ENCODE data around the gene ARHGAP18.
"Not testable (repeated sequence)": the region's sequence is repeated elsewhere in the genome, so short reads cannot be mapped to it uniquely, and the experiment has no call there.

Gene ARHGAP18

DNA sequence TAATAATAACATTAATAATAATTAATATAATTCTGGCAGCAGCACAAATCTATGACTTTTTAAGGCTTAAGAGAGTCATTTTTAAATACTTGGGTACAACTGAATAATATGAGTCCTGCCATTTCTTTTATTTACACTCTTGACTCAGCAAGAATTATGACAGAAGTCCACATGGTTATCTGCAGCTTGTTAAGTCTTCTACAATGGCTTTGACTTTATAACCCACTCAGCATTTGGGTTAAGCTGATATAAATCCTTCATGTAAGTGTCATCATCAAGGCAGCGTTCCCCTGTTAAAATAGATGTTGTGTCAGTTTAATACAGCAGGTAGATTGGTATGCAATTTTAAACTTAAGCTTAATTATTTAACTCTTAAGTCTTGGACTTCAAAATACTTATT is 131.7 kb downstream of the ARHGAP18 start:
- DNase-seq (ENCODE audit: low spot score): no peak

DNA sequence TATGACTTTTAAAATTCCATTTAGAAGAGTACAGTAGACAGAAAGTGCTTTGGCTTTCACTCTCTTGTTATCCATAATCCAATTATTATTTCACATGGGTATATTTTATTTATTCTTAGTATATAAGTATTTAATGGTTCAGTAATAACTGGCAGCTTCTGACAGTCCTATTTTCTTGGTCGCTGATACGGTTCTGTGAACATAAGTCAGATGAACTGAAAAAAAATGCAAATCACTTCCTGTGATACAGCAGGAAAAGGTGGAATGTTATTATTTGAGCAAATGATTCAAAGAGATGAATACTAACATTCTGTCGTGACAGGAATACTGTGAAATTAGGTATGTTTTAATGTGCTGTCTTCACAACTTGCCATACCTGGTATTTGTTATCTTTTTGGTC is 132.3 kb downstream of the ARHGAP18 start:
- no peak for DNase-seq (ENCODE audit: low spot score)

DNA sequence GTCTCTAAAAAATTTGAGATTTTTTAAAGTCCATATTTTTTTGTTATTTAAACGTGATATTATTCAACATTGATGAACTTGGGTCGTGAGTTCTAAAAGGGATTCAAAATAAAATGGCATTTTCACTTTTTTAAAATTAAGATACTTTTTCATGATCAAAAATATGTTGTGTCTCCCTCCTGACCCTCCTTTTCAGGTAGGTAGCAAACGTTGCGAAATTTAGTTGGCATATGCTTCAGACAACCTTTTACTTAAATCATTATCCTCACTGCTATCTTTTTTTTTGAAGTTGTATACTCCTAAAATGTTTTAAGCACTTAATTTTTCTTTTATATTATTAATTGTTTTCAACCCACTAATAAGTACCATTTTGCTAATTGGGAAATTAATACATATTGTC is 133.5 kb downstream of the ARHGAP18 start:
- no peak for DNase-seq (ENCODE audit: low spot score)

DNA sequence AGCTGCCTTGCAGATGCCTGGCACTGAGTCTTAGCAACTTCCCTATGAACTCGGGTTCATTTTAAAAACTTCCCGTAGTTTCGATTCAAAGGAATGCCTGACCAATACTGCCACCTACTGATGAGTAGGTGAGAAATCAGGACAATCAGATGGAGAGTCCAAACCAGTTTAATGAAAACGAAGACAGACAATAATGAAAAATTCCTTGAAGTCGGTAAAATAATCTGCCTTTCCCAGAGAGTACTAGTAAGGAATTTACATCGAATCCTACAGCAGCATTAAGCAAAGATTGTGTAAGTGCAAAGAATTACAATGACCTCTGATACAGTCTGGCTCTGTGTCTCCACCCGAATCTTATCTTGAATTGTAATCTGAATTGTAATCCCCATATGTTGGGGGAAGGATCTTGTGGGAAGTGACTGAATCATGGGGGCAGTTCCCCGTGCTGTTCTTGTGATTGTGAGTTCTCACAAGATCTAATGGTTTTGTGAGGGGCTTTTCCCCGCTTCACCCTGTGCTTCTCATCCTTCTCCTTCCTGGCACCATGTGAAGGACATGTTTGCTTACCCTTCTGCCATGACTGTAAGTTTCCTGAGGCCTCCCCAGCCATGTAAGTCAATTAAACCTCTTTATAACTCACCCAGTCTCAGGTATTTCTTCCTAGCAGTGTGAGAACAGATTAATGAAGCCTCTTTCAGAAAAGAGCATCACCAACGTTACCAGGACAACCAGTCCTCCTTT is 134.4 kb downstream of the ARHGAP18 start:
- peak; percentile 53 for DNase-seq (ENCODE audit: low spot score)

DNA sequence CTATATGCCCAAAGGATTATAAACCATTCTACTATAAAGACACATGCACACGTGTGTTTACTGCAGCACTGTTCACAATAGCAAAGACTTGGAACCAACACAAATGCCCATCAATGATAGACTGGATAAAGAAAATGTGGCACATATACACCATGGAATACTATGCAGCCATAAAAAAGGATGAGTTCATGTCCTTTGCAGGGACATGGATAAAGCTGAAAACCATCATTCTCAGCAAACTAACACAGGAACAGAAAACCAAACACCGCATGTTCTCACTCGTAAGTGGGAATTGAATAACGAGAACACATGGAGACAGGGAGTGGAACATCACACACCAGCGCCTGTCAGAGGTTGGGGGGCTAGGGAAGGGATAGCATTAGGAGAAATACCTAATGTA is 135.4 kb downstream of the ARHGAP18 start:
- not testable (repeated sequence) for DNase-seq (ENCODE audit: low spot score)

DNA sequence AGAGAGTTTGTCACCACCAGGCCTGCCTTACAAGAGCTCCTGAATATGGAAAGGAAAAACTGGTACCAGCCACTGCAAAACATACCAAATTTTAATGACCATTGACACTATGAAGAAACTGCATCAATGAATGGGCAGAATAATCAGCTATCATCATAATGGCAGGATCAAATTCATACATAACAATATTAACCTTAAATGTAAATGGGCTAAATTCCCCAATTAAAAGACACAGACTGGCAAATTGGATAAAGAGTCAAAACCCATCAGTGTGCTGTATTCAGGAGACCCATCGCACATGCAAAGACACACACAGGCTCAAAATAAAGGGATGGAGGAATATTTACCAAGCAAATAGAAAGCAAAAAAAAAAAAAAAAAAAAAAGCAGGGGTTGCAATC is 139.0 kb downstream of the ARHGAP18 start:
- not testable (repeated sequence) for DNase-seq (ENCODE audit: low spot score)

DNA sequence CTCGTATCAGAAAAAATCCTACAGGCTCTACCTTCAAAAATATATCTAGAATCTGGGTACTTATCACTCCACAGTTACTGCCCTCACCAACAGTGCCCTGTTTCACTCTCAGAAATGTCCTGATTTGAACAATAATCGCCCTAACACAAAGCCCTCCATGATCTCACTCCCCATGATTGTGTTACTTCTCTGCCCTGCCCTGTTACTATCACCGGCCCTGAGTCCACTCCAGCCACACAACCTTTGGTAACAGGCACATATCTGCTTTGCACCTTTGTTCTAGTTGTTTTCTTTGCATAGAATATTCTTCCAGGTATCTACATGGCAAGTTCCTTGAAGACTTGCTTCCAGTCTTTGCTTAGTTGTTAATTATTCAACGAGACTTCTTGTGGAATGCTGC is 142.0 kb downstream of the ARHGAP18 start:
- no peak for DNase-seq (ENCODE audit: low spot score)

DNA sequence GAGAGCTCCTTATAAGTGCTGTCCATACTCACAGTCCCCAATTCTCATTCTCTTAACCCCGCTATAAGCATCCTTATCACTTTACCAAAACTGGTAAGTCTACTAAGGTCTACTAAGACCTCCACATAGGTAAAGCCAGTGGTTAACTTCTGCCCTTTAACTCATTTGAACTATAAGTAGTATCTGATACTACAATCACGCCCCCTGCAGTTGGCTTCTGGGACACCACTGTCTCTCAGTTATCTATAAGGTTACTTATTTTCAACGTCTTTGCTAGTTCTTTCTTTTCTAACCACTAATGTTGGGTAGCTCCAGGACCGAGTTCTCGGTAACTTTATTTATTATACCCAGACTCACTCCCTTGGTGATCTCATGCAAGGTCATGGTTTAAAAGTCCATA is 142.6 kb downstream of the ARHGAP18 start:
- no peak for DNase-seq (ENCODE audit: low spot score)

DNA sequence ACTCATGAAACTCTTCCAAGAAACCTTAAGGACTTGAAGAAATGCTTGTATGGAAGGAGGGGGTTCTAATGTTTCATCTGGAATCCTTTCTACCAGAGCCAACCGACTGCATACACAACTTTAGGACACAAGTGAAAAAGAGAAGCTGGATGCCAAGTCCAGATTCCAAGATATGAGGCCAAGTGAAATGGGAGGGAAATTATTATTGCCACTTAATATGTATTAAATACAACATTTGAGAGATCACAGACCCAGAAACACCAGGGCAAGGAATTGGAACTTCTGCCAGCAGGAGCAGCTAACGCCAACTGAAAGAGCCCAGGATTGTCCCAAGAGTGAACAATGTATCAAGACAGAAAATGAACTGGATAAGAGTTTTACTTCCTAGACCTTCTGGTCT is 144.2 kb downstream of the ARHGAP18 start:
- no peak for DNase-seq (ENCODE audit: low spot score)

DNA sequence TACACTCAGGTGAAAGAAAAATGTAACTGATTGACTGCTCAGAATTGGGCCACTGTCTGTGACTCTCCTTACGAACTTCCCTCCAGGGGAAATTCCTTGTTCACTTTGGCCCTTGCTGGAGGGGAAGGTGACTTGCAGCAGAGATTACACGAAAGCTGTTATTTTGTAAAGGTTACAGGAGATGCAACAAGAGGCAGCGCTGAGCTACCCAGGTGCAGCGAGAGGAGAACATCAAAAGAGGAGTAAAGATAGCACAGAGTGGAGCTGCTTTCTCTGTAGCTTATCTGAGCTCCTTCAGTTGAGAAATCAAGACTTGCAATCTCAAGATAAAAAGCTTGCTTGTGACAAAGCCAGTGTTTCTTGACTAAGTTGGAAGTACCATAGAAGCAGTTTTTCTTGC is 144.6 kb downstream of the ARHGAP18 start:
- DNase-seq (ENCODE audit: low spot score): no peak

DNA sequence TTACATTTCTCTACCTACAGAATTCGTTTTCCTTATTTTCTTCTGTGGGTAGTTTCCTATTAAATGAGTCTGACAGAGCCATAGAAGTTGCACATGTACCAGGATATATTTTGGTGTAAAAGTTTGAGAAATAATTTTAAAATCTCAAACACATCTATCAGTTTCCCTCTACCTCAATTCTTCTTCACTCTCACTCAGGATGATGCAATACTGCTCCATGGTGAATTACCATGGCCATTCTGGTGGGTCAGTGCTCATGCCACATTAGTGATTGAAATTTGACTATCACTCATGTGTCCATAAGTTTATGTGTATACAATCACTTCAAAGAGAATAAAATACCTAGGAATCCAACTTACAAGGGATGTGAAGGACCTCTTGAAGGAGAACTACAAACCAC is 151.7 kb downstream of the ARHGAP18 start:
- no peak for DNase-seq (ENCODE audit: low spot score)

DNA sequence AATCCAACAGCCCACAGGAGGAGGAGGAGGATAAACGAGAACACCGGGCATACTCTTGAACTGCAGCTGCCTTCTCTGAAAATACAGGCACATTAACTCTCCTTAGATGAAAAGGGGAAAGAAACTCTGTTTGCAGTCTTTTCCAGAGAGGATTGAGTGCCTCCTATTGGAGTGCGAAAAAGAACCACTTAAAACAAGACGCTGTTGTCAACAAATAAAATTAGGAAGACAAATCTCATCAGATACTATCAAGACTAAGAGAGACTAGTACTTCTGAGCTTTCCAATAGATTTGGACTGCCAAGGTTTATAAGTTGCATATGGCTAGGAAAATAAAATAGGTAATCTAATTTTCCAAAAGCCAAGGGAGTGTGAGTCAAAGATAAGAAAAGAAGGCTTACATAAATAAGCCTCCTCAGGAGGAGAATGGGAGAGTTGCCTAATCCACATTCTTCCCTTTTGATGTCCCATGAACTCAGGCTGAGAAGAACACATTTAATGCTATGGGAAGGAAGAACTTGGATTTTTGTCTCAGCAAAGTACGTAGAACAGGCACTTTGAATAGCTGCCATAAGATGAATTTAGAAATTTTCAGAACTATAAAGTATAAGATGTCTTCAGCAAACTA is 154.7 kb downstream of the ARHGAP18 start:
- DNase-seq (ENCODE audit: low spot score): no peak

DNA sequence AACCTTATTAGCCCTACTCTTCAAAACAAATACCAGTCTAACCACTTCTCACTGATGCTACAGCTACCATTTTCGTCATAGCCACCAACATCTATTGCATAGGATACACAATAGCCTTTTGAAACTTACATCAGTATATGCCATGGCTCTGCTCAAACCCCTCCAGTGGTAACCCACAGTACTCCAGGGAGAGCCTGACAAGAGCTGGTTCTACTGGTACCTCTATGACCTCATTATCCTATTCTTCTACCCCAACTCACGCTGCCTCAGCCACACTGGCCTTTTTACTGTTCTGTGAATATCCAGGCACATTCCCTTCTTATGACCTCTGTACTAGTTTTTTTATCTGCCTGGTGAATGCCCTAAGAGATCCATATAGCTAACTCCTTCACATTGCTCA is 157.6 kb downstream of the ARHGAP18 start:
- no peak for DNase-seq (ENCODE audit: low spot score)

DNA sequence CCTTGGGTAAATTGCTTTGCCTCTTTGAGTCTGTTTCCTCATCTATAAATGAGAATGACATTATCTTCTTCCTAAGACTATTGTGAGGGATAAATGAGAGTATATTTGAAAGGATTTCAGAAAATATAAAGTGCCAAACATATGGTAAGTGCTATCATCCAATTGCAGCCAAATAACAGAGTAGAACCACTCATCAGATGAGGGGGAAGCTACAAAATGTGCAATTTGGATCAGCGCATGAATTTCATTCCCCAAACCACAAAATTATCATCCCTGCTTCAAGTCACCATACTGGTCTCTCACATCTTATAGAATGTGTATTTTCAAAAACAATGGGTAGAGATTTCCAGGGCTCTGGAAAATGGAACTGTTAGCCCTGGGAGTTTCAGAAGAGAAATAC is 158.5 kb downstream of the ARHGAP18 start:
- DNase-seq (ENCODE audit: low spot score): no peak

DNA sequence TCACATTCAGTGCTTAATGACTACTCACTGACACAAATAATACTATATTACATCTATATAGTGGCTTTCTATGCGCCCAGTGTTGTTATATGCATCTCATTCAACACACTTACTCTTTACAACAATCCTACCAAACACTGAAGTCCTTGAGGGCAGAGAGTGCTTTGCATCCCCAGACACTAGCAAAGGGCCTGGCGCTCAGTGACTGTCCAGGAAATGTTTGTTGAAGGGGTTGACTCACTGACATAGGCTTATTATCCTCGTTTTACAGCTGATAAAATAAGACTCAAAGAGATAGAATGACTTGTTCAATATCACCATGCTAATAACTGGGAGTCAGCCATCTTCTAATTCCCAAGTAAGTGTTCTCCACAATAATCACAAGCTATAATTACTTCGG is 163.3 kb downstream of the ARHGAP18 start:
- no peak for DNase-seq (ENCODE audit: low spot score)

DNA sequence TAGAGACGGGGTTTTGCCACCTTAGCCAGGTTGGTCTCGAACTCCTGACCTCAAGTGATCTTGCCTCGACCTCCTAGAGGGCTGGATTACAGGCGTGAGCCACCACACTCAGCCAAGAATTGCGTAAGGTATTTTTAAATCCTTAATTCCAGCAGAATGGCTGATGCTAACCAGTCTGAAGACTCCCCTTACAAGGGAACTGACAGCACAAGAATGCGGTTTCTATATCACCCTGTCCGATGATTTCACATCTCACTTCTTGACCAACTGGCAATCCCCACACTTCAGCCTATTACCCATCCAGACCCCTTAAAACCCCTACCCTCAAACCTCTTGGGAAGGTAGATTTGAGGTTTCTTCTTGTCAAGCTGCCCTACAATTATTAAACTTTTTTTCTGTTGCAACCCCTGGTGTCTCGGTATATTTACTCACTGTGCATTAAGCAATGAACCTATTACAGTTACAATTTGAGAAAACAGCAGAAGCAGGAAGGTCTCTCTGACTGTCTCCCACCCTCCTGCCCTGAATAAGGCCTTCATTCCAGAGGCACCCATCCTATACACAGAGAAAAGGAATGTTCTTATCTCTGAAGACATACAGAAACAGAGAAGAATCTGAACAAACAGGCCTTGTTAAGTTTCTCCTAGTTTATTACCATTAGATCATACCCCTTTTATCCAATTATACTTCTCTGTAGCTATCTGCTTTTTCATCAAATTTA is 164.9 kb downstream of the ARHGAP18 start:
- no peak for DNase-seq (ENCODE audit: low spot score)

DNA sequence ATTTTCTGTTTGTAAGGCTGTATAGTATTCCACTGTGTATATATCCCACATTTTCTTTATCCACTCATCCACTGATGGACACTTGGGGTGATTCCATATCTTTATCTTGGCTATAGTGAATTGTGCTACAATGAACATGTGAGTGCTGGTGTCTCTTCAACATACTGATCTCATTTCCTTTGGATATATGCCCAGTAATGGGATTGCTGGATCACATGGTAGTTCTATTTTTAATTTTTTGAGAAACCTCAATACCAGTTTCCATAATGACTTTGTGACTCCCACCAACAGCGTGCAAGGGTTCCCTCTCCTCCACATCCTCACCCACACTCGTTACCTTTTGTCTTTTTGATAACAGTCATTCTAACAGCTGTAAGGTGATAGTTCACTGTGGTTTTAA is 166.0 kb downstream of the ARHGAP18 start:
- no peak for DNase-seq (ENCODE audit: low spot score)

DNA sequence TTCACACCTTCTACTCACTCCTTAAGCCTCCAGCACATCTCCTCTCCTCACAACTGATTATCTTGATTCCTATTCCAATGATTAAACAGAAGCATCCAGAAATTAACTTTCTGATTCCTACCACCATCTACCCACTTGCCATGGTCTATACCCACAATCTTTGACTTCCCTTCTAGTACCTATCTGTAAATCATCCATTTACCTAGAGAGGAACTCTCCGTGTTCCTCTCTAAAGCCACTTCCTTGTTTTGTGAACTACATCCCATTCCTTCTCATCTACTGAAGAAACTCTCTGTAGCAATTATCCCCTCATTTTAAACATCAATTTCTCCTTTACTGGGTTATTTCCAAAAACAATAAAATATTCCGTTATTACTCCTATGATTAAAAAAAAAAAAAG is 167.3 kb downstream of the ARHGAP18 start:
- DNase-seq (ENCODE audit: low spot score): no peak

DNA sequence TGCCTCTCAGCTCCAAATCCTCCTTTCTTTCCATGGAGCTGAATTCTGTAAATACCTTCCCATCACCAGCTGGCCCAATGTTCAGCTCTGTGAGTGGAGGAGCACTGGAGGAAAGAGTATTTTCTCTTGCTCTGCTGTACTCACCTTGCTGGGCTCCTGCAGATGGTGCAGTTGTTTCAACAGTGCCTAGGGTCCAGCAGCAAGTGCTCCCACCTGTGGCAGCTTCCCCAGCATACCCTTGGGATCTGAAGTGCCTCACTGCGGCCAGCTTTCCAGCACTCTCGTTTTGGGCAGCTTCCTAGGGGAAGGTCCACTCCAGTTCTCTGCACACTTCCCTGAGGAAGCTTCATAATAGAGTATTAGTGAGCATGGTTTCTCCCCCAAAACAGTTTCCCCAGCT is 170.9 kb downstream of the ARHGAP18 start:
- DNase-seq (ENCODE audit: low spot score): no peak

DNA sequence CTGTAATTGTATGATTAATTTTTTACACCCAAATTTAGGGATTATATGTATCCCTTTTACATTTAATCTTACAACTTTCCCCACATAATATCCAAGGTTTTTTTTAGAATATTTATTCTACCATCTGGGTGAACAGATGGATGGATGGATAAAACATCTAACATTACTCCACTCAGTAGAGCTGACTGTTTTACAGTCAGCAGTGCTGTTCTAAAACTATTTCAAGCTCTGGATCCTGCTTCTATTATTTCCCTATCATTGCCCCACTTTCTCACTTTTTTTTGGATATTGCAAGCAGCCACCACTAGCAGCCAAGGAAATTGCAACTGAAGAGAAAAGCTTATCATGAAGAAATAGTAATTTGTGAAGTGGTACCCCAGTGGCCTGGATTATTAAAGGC is 173.7 kb downstream of the ARHGAP18 start:
- DNase-seq (ENCODE audit: low spot score): no peak

DNA sequence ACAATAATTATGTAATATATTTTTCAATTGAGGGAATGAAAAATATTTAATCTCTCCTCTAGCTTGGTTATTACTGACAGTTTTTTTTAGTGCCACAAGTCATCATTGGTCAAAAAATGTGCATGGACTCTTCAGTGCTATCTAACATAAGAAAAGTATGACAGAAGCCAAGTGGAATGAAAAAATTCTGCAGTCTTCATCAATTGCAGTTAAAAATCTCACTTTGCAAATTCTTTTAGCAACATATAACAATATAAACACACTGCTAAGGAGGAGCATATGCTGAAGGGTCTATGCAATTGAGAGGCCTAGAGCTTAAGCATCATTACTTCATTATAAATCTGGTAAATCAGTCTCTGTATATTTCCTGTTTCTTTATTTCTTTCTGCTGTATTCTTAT is 175.1 kb downstream of the ARHGAP18 start:
- DNase-seq (ENCODE audit: low spot score): no peak

Measured in globus pallidus (tissue), 1 donor.